ENCODE data around the gene SCAPER. TPM values are rescaled to one million over a fixed set of nuclear protein-coding genes. Genes with fewer than 3 reads are reported as not detected.
"Not testable (repeated sequence)": the region's sequence is repeated elsewhere in the genome, so short reads cannot be mapped to it uniquely, and the experiment has no call there.

Gene SCAPER
- total and polyA plus RNA-seq, 2 of the 4 experiments (the other 2 are of a cell fraction) = 2.9 to 9.7 TPM

- H3K79me1 ChIP-seq (ENCODE audit: low read depth in 1 of 2, low read length in 2 of 2) = peaks cover 22 to 32% of the 10 kb centered on the region in 2 experiments
- H3K4me3 ChIP-seq (ENCODE audit: insufficient read depth, low read depth, low read length); H2AK9ac ChIP-seq (replicated peaks; ENCODE audit: low read depth, low read length, poor library complexity); H3K36me3 ChIP-seq (ENCODE audit: control insufficient read depth, insufficient read depth, low read length); H4K5ac ChIP-seq (ENCODE audit: low read depth, low read length); H4K20me1 ChIP-seq (ENCODE audit: insufficient read depth, low read length); ATAC-seq (ENCODE audit: low read depth); H2BK5ac ChIP-seq (ENCODE audit: low read depth, low read length, poor library complexity, severe bottlenecking); dilution Hi-C loops (cut with HindIII; ENCODE audit: low sequenced_read_pairs, unreplicated experiment); H4K91ac ChIP-seq (ENCODE audit: insufficient read depth, low read depth, low read length); H3K4me2 ChIP-seq (ENCODE audit: low read depth, low read length); in situ Hi-C loops (cut with MboI; ENCODE audit: low sequenced_read_pairs); intact Hi-C loops (cut with micrococcal nuclease); H3K9me3 ChIP-seq (ENCODE audit: control insufficient read depth, insufficient read depth, low read length); H2BK120ac ChIP-seq (ENCODE audit: low read depth, low read length); H3K56ac ChIP-seq (ENCODE audit: extremely low read depth, insufficient read depth, low read length); H4K8ac ChIP-seq (ENCODE audit: low read depth in 2 of 2, low read length in 2 of 2); H2BK20ac ChIP-seq (ENCODE audit: low read depth, low read length); POLR2A ChIA-PET (ENCODE audit: unreplicated experiment); H2BK15ac ChIP-seq (ENCODE audit: low read depth, low read length); BruUV-seq (replicated peaks); H3K9me1 ChIP-seq (ENCODE audit: insufficient read depth, low read length); H3K23ac ChIP-seq (ENCODE audit: low read depth, low read length); H2AK5ac ChIP-seq (ENCODE audit: low read depth, low read length); H3K4me1 ChIP-seq (ENCODE audit: control insufficient read depth, insufficient read depth, low read length); H2AFZ ChIP-seq (replicated peaks; ENCODE audit: low read length, poor library complexity); CTCF ChIA-PET; H3K18ac ChIP-seq (ENCODE audit: low read depth, low read length); H3K4ac ChIP-seq (ENCODE audit: low read depth, low read length); DNase-seq; H3K14ac ChIP-seq (replicated peaks; ENCODE audit: low read depth, low read length); H3K9ac ChIP-seq (ENCODE audit: low read depth, low read length); H3K27ac ChIP-seq (ENCODE audit: insufficient read depth, low read length); H3K27me3 ChIP-seq (ENCODE audit: control insufficient read depth, insufficient read depth, low read length): not testable (repeated sequence)
- 98% methylated on average over 7 of the region's 39 CpGs; no CpG with 5 or more reads in 1 of the 2 experiments for WGBS, 2 experiments (ENCODE audit: extremely low coverage in 2 of 2, insufficient read length in 1 of 2)
Measured at GRCh38 chr15:76899176-76899930, 5.8 kb downstream of the SCAPER start.
